K562 (cell line): ENCODE measurements around the gene HSPA4. TPM values are rescaled to one million over a fixed set of nuclear protein-coding genes. Genes with fewer than 3 reads are reported as not detected.

ENCODE experiments used
- ATAC-seq: fragments of 200-7000 bp; cut with Tn5 transposase; 3 replicates; pipeline ENCODE4 v1.9.1; 2020; ENCODE audit warnings: moderate library complexity
- BruUV-seq: library from RNA; stranded (reverse); fragments of 400-500 nt; replicated peaks from 2 replicates; lab custom pipeline; 2021; lab: Mats Ljungman, UMichigan
- CTCF ChIA-PET: fragments of 300-600 bp; formaldehyde crosslinking; extraction: SDS; loops from one replicate; lab custom pipeline; 2021; ENCODE audit warnings: low intra/inter-chr PET ratio; lab: Yijun Ruan, JAX
- POLR2A ChIA-PET: fragments of 300-600, 350-650 bp; sonication (Branson Sonifier 250); formaldehyde crosslinking; extraction: SDS; loops from one replicate; lab custom pipeline; 2021; ENCODE audit warnings: antibody characterized with exemption, inconsistent platforms; lab: Yijun Ruan, JAX
- DNase-seq, 4 experiments: peaks; one replicate each; pipeline versions ENCODE4 v3.0.0 to v3.0.0-alpha.2; 2011 to 2018; ENCODE audit warnings: low spot score in 3 of 4, mixed read lengths in 3 of 4; ENCODE audit errors: extremely low read depth in 1 of 4
- FAIRE-seq: peaks from 2 replicates; lab custom pipeline; 2011; peaks lifted over from hg19 to GRCh38; lab: Jason Lieb, UNC
- H2AFZ ChIP-seq: 2 replicates; pipeline ENCODE4 v1.6.0; 2011; ENCODE audit warnings: low read depth, low read length, control low read depth, inconsistent platforms
- H3K27ac ChIP-seq: fragments of 200-600 bp; 3 replicates; pipeline ENCODE4 v1.8.0; 2011; ENCODE audit warnings: low read depth, mild to moderate bottlenecking, control low read depth, inconsistent platforms, low read length, moderate library complexity, mixed read lengths; ENCODE audit errors: extremely low read depth
- H3K27me3 ChIP-seq, 2 experiments: fragments of 300-600 bp in 1 of 2; 2 replicates in 1 of 2; 3 replicates in 1 of 2; pipeline versions ENCODE4 v1.6.0 to v1.8.0; 2011; ENCODE audit warnings: inconsistent platforms in 2 of 2, low read length in 2 of 2, mild to moderate bottlenecking in 1 of 2, mixed read lengths in 1 of 2, moderate library complexity in 1 of 2; ENCODE audit not compliant: control insufficient read depth in 2 of 2, insufficient read depth in 2 of 2
- H3K36me3 ChIP-seq: fragments of 300-600 bp; 3 replicates; pipeline ENCODE4 v1.8.0; 2011; ENCODE audit warnings: mild to moderate bottlenecking, low read length, inconsistent platforms; ENCODE audit not compliant: control insufficient read depth, insufficient read depth
- H3K4me1 ChIP-seq, 2 experiments: fragments of 200-600 bp in 1 of 2; replicated peaks in 1 of 2; 2 replicates in 1 of 2; 3 replicates in 1 of 2; pipeline versions ENCODE4 v1.5.1 to v1.8.0; 2011; ENCODE audit warnings: inconsistent platforms in 2 of 2, low read length in 2 of 2, mild to moderate bottlenecking in 1 of 2, mixed read lengths in 1 of 2, moderate library complexity in 1 of 2; ENCODE audit not compliant: control insufficient read depth in 2 of 2, insufficient read depth in 2 of 2
- H3K4me2 ChIP-seq: 2 replicates; pipeline ENCODE4 v1.6.1; 2011; ENCODE audit warnings: low read length, control low read depth, inconsistent platforms, mixed read lengths; ENCODE audit not compliant: insufficient read depth
- H3K4me3 ChIP-seq: fragments of 200-600 bp; sonication (generic), shearing (Covaris generic); 2 replicates; pipeline ENCODE4 v1.5.1; 2016; ENCODE audit warnings: control low read depth, inconsistent platforms
- H3K79me2 ChIP-seq: fragments of 200-600 bp; 3 replicates; pipeline ENCODE4 v1.8.0; 2011; ENCODE audit warnings: low read length, inconsistent platforms; ENCODE audit not compliant: control insufficient read depth, insufficient read depth
- H3K9ac ChIP-seq, 2 experiments: 2 replicates each; pipeline versions ENCODE4 v1.6.0 to v1.6.1; 2011; ENCODE audit warnings: low read depth in 2 of 2, low read length in 2 of 2, control low read depth in 1 of 2, inconsistent platforms in 1 of 2, mild to moderate bottlenecking in 1 of 2, mixed read lengths in 1 of 2; ENCODE audit not compliant: insufficient read depth in 1 of 2
- H3K9me1 ChIP-seq: one replicate; pipeline ENCODE4 v1.6.0; 2011; ENCODE audit warnings: inconsistent platforms, mild to moderate bottlenecking, low read length, moderate library complexity; ENCODE audit not compliant: control insufficient read depth, insufficient read depth
- H3K9me3 ChIP-seq: replicated peaks from 2 replicates; pipeline ENCODE4 v1.5.1; 2011; ENCODE audit warnings: low read depth, low read length, inconsistent platforms; ENCODE audit not compliant: control insufficient read depth, insufficient read depth
- H4K20me1 ChIP-seq: replicated peaks from 2 replicates; pipeline ENCODE4 v1.6.1; 2011; ENCODE audit warnings: low read length, inconsistent platforms, mixed read lengths; ENCODE audit not compliant: control insufficient read depth, insufficient read depth
- C11orf30 ChIP-seq: fragments of 450-650 bp; IDR thresholded peaks from 2 replicates; pipeline ENCODE4 v1.6.1; 2016; ENCODE audit warnings: low read depth, mild to moderate bottlenecking
- E2F3 ChIP-seq: fragments of 250-450 bp; sonication (Bioruptor Pico); IDR thresholded peaks from 2 replicates; pipeline ENCODE4 v1.4.0; 2020; ENCODE audit warnings: mild to moderate bottlenecking
- NFE2 ChIP-seq: IDR thresholded peaks from 2 replicates; pipeline ENCODE4 v1.6.1; 2014; ENCODE audit warnings: antibody characterized with exemption, low read depth
- SPI1 ChIP-seq: IDR thresholded peaks from 2 replicates; pipeline ENCODE4 v1.6.1; 2011; ENCODE audit warnings: low read depth, low read length, control low read depth, borderline replicate concordance
- TAF7 ChIP-seq: fragments of 450-650 bp; IDR thresholded peaks from 2 replicates; pipeline ENCODE4 v1.6.1; 2016; ENCODE audit warnings: missing genetic modification characterization, missing compliant biosample characterization
- ZNF3 ChIP-seq: fragments of 250-450 bp; sonication (Bioruptor Pico); IDR thresholded peaks from 2 replicates; pipeline ENCODE4 v1.5.0; 2021; ENCODE audit warnings: mild to moderate bottlenecking, moderate library complexity
- ZNF696 ChIP-seq: fragments of 250-450 bp; sonication (Bioruptor Pico); conservative IDR thresholded peaks from 2 replicates; pipeline ENCODE4 v1.4.0; 2020; ENCODE audit warnings: mild to moderate bottlenecking, moderate library complexity
- WGBS: fragments of 100-300 bp; shearing (Covaris generic); methylation state at CpG from one replicate; pipeline ENCODE4 v1.1.6; 2016; ENCODE audit warnings: low coverage, mixed read lengths; ENCODE audit not compliant: insufficient coverage; ENCODE audit errors: missing lambda C conversion rate; 5-methylcytosine and 5-hydroxymethylcytosine counted together
- in situ Hi-C: fragments of 300-500 bp; cut with MboI; formaldehyde crosslinking; loops from 4 replicates; pipeline ENCODE4 v1.15.0; 2018; ENCODE audit warnings: inconsistent platforms, mixed read lengths
- intact Hi-C: fragments of 100-400 bp; cut with micrococcal nuclease; formaldehyde crosslinking; loops from 2 replicates; pipeline ENCODE4 v1.14.2; 2022
- polyA plus RNA-seq, 8 experiments: library from polyadenylated mRNA; depleted of rRNA in 4 of 8; stranded (reverse) in 5 of 8; unstranded in 3 of 8; fragments of >200 nt; fragmentation: Nextera tagmentation in 2 of 8; fragmentation: Illumina TruSeq in 1 of 8; extraction: Ambion mirVana in 2 of 8; extraction: Trizol in 1 of 8; gene quantifications; 2 replicates each; pipeline versions ENCODE4 v1.2.1 to v1.2.3, GENCODE V29; 2011 to 2014; ENCODE audit warnings: inconsistent platforms in 1 of 8, missing spikeins in 1 of 8
- total RNA-seq, 7 experiments: library from RNA; depleted of rRNA in 6 of 7; stranded (reverse); fragments of >200 nt in 6 of 7; fragmentation: Illumina TruSeq in 2 of 7; extraction: Trizol in 2 of 7; gene quantifications; 2 replicates each; pipeline versions ENCODE4 v1.2.1 to v1.2.3, GENCODE V29; 2011 to 2021; ENCODE audit warnings: low replicate concordance in 1 of 7

HSPA4 gene
- total and polyA plus RNA-seq, 9 of the 15 experiments (the other 6 are each of a cell fraction or from before 2014, with no cell fraction given): 90.3 to 286 (median 148) TPM

DNA sequence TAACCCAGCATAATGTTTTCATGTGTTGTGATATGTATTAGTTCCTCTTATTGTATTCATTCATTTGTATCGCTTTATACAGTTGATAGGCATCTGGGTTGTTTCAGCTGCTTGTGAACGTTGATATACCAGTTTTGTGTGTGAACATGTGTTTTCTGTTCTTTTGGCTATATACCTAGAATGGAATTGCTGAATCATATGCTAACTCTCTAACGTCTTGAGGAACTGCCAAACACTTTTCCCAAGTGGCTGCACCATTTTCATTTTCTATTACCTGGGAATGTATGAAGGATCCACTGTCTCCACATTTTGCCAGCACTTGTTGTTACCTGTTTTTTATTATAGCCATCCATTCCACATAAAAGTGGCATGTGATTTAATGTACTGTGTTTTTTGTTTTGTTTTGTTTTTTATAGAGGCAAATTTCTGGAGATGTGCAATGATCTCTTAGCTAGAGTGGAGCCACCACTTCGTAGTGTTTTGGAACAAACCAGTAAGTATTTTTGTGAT lies 34.6 kb downstream of the HSPA4 start:
- no peak overlapping the region for H3K27ac ChIP-seq
- H3K4me1 ChIP-seq: no peaks in the 10 kb centered on the region
- no peaks in the 10 kb centered on the region for H3K27me3 ChIP-seq
- H3K9me3 ChIP-seq: no peaks in the 10 kb centered on the region
- ATAC-seq (no peak), DNase-seq (no peak), FAIRE-seq (no peak)
- no peaks in the 10 kb centered on the region for H3K9me1 ChIP-seq
- peaks cover 30% of the 10 kb centered on the region for H3K79me2 ChIP-seq
- no peak overlapping the region for H3K4me2 ChIP-seq
- H2AFZ ChIP-seq: no peak overlapping the region
- H3K9ac ChIP-seq: no peak overlapping the region
- no peaks in the 10 kb centered on the region for H4K20me1 ChIP-seq
- intact Hi-C loops (no loop called here), in situ Hi-C loops (no loop called here)
- 68% methylated on average over 4 of the region's 4 CpGs for WGBS
- ChIA-PET POLR2A (no interaction called here), CTCF (no interaction called here)
- TF ChIP-seq ZNF3 (no peak), C11orf30 (0 out of 2 replicates have a peak, but pooled peaks have one; percentile 24), NFE2 (0 out of 2 replicates have a peak, but pooled peaks have one; percentile 18)
- H3K36me3 ChIP-seq: peaks cover 83% of the 10 kb centered on the region
- no peak overlapping the region for H3K4me3 ChIP-seq
- no TSS peak for BruUV-seq

DNA sequence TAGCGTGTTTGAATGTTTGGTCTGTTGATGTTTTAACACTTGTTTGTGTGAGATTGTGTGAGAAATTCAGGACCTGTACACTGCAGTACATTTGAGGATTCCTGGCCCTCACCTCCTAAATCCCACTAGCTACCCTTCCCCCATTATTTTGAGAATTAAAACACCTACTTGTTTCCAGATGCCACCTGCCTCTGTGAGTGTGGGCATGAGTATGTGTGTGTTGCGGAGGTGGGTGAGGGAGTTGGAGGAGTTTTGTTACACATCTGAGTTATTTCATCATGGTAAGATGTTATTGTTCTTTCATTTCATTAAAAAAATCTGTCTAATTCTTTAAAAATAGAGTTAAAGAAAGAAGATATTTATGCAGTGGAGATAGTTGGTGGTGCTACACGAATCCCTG lies 36.3 kb downstream of the HSPA4 start:
- no peak for TF ChIP-seq TAF7
- no peak for TF ChIP-seq ZNF696 (CRISPR knock-in tag)
- no peak for TF ChIP-seq SPI1
- TF ChIP-seq E2F3 (CRISPR knock-in tag): no peak
- H3K27me3 ChIP-seq: no peaks in the 10 kb centered on the region
- H4K20me1 ChIP-seq: no peaks in the 10 kb centered on the region
- 91% methylated on average over 3 of the region's 3 CpGs for WGBS
- H3K9me3 ChIP-seq: no peaks in the 10 kb centered on the region
- no peak for DNase-seq
- peaks cover 23% of the 10 kb centered on the region for H3K79me2 ChIP-seq
- in situ Hi-C loops: no loop called here
- ATAC-seq: no peak
- intact Hi-C loops: no loop called here
- ChIA-PET POLR2A (interaction anchor here (1.3 kb wide), 1 partner anchor 12 kb away, joined by 3 read pairs; no protein-coding TSS in a partner anchor), CTCF (no interaction called here)
- H3K36me3 ChIP-seq: peaks cover 92% of the 10 kb centered on the region
- no peak overlapping the region for H3K27ac ChIP-seq
- no peak overlapping the region for H3K4me2 ChIP-seq
- BruUV-seq: no TSS peak
- no peak overlapping the region for H3K4me3 ChIP-seq
- no peak overlapping the region for H3K9ac ChIP-seq
- no peak for FAIRE-seq
- H3K4me1 ChIP-seq: no peaks in the 10 kb centered on the region
- no peak overlapping the region for H2AFZ ChIP-seq
- H3K9me1 ChIP-seq: no peaks in the 10 kb centered on the region
